Retinal pigment epithelial cell (primary cell): ENCODE measurements around the gene NDUFB10.
"Not testable (repeated sequence)": the region's sequence is repeated elsewhere in the genome, so short reads cannot be mapped to it uniquely, and the experiment has no call there.

Source experiments
- DNase-seq: peaks from one replicate; pipeline ENCODE4 v3.0.0-alpha.2; 2010; ENCODE audit warnings: low read depth
- H3K4me3 ChIP-seq: 2 replicates; pipeline ENCODE4 v1.5.1; 2011; ENCODE audit warnings: mild to moderate bottlenecking, low read length, control low read depth, moderate library complexity
- TF ChIP-seq, protein P1 (sequence below): conservative IDR thresholded peaks from 2 replicates; pipeline ENCODE4 v1.5.1; 2011; ENCODE audit warnings: low read depth, low read length, control low read depth, inconsistent platforms

Gene NDUFB10

DNA sequence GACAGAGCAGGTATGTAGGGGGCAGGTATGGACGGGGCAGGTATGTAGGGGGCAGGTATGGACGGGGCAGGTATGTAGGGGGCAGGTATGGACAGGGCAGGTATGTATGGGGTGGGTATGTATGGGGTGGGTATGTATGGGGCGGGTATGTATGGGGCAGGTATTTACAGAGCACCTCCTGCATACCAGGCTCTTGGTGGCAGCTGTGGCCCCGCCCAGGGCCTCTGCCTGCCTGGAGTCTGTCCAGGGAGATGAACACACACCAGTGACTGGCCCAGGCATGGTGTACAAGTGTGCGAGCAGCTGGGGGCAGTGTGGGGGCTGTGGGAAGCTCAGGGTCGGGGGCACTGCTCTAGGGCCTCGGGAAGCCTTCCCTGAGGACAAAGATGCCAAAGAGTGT is 9.3 kb upstream of the NDUFB10 start:
- no peak overlapping the region for H3K4me3 ChIP-seq
- no peak for DNase-seq
- TF ChIP-seq, protein P1, sequence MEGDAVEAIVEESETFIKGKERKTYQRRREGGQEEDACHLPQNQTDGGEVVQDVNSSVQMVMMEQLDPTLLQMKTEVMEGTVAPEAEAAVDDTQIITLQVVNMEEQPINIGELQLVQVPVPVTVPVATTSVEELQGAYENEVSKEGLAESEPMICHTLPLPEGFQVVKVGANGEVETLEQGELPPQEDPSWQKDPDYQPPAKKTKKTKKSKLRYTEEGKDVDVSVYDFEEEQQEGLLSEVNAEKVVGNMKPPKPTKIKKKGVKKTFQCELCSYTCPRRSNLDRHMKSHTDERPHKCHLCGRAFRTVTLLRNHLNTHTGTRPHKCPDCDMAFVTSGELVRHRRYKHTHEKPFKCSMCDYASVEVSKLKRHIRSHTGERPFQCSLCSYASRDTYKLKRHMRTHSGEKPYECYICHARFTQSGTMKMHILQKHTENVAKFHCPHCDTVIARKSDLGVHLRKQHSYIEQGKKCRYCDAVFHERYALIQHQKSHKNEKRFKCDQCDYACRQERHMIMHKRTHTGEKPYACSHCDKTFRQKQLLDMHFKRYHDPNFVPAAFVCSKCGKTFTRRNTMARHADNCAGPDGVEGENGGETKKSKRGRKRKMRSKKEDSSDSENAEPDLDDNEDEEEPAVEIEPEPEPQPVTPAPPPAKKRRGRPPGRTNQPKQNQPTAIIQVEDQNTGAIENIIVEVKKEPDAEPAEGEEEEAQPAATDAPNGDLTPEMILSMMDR: no peak

DNA sequence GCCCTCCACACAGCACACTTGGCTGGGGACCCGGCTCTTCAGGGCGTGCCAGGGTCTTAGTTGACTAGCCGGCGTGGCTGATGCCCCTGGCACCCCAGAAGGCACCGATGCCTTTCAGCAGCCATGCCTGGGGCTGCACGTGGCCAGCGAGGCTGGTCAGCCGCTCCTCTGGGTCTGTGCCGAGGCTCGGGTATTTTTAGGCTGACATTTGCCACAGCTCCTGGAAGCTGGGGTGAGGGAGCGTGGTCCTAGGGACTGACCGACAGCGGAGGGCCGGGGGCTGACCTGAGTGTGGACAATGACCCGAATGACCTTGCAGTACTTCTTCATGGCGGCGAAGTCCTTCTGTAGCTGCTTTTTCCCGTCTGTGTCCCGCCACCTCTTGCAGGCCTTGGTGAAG is 8.8 kb upstream of the NDUFB10 start:
- no peak overlapping the region for H3K4me3 ChIP-seq
- TF ChIP-seq, protein P1: no peak
- DNase-seq: no peak

- H3K4me3 ChIP-seq: no peak overlapping the region
- TF ChIP-seq, protein P1: no peak
- DNase-seq: no peak
Observed at GRCh38 chr16:1953734-1954133, 5.6 kb upstream of the NDUFB10 start.

GRCh38 chr16:1957434-1958142 is 1.8 kb upstream of the NDUFB10 start:
- not testable (repeated sequence) for H3K4me3 ChIP-seq, DNase-seq

DNA sequence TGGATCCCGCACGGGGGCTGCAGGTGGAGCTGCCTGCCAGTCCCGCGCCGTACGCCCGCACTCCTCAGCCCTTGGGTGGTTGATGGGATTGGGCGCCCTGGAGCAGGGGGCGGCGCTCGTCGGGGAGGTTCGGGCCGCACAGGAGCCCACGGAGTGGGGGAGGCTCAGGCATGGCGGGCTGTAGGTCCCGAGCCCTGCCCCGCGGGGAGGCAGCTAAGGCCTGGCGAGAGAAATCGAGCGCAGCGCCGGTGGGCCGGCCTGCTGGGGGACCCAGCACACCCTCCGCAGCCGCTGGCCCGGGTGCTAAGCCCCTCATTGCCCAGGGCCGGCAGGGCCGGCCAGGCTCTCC is 1.2 kb upstream of the NDUFB10 start:
- DNase-seq, H3K4me3 ChIP-seq: not testable (repeated sequence)

GRCh38 chr16:1958715-1959268 is 546 bp upstream of the NDUFB10 start:
- TF ChIP-seq, protein P1: no peak
- DNase-seq: no peak
- peak overlapping the region; percentile 21 for H3K4me3 ChIP-seq

GRCh38 chr16:1960665-1961630 is 1.6 kb downstream of the NDUFB10 start:
- DNase-seq: no peak
- peak overlapping the region; percentile 85 for H3K4me3 ChIP-seq
- TF ChIP-seq, protein P1: no peak
